ENCODE data around the gene PARVG. TPM values are rescaled to one million over a fixed set of nuclear protein-coding genes. Genes with fewer than 3 reads are reported as not detected.

PARVG gene
- total RNA-seq, 1 experiment from 2014 or later, result not detected

GRCh38 chr22:44247923-44248892, 67.5 kb downstream of the PARVG start:
- CTCF ChIA-PET, result no interaction called here
- no TSS peak for BruUV-seq (replicated peaks)

GRCh38 chr22:44248926-44249325, 68.2 kb downstream of the PARVG start:
- Histone ChIP-seq H2AFZ (ENCODE audit: low read length) (no peak overlapping the region), H3K27ac (ENCODE audit: low read length) (peak overlapping the region; percentile 34), H3F3A (ENCODE audit: low read length, unreplicated experiment) (no peaks in the 10 kb centered on the region), H3K4me3 (ENCODE audit: low read length) (no peak overlapping the region), H3K9me2 (replicated peaks; ENCODE audit: low read length) (no peaks in the 10 kb centered on the region), H3K36me3 (ENCODE audit: low read depth, low read length) (no peaks in the 10 kb centered on the region), H3K4me2 (ENCODE audit: low read length) (peak overlapping the region; percentile 31; the same call in 1 of the 2 replicates), H3K9me3 (ENCODE audit: low read length) (no peaks in the 10 kb centered on the region), H3K4me1 (ENCODE audit: insufficient read depth, low read length) (peaks cover 6% of the 10 kb centered on the region; the same call in 1 of the 2 replicates), H4K20me1 (ENCODE audit: low read length) (no peaks in the 10 kb centered on the region), H3K27me3 (ENCODE audit: low read length) (no peaks in the 10 kb centered on the region), H3K9ac (ENCODE audit: low read length) (no peak overlapping the region), H3K79me2 (ENCODE audit: low read length) (no peaks in the 10 kb centered on the region)
- DNase-seq (peak; percentile 49), ATAC-seq (peak; percentile 22)
- ChIA-PET CTCF (no interaction called here), POLR2A (ENCODE audit: unreplicated experiment) (no interaction called here)
- TF ChIP-seq CTCF (conservative IDR thresholded peaks at IDR 0.05; ENCODE audit: low read depth, low read length) (no peak), EZH2phosphoT487 (IDR thresholded peaks at IDR 0.05; ENCODE audit: borderline replicate concordance, low read length) (no peak), EZH2 (IDR thresholded peaks at IDR 0.05; ENCODE audit: low read length, unreplicated experiment) (no peak)
- BruUV-seq (replicated peaks), result no TSS peak
- intact Hi-C loops (cut with micrococcal nuclease), result no loop called here

More at GRCh38 chr22:44247923-44248892, 67.5 kb downstream of the PARVG start:
- Histone ChIP-seq H4K20me1 (ENCODE audit: low read length) (no peaks in the 10 kb centered on the region), H3K4me1 (ENCODE audit: insufficient read depth, low read length) (peaks cover 6% of the 10 kb centered on the region; the same call in 1 of the 2 replicates), H3K9me3 (ENCODE audit: low read length) (no peaks in the 10 kb centered on the region), H3K27ac (ENCODE audit: low read length) (peak overlapping the region; percentile 34), H3K9ac (ENCODE audit: low read length) (no peak overlapping the region), H3K4me2 (ENCODE audit: low read length) (peak overlapping the region; percentile 31; the same call in 1 of the 2 replicates), H3K79me2 (ENCODE audit: low read length) (no peaks in the 10 kb centered on the region), H3K9me2 (replicated peaks; ENCODE audit: low read length) (no peaks in the 10 kb centered on the region), H3K4me3 (ENCODE audit: low read length) (no peak overlapping the region), H3K36me3 (ENCODE audit: low read depth, low read length) (no peaks in the 10 kb centered on the region), H3K27me3 (ENCODE audit: low read length) (no peaks in the 10 kb centered on the region), H3F3A (ENCODE audit: low read length, unreplicated experiment) (no peaks in the 10 kb centered on the region), H2AFZ (ENCODE audit: low read length) (no peak overlapping the region)
- POLR2A ChIA-PET (ENCODE audit: unreplicated experiment), result no interaction called here
- TF ChIP-seq CTCF (conservative IDR thresholded peaks at IDR 0.05; ENCODE audit: low read depth, low read length) (no peak), EZH2 (IDR thresholded peaks at IDR 0.05; ENCODE audit: low read length, unreplicated experiment) (no peak), EZH2phosphoT487 (IDR thresholded peaks at IDR 0.05; ENCODE audit: borderline replicate concordance, low read length) (no peak)
- intact Hi-C loops (cut with micrococcal nuclease), result no loop called here
- ATAC-seq (no peak), DNase-seq (no peak)
